HG02798 (cell line): ENCODE measurements around the gene MTHFSD.

Experiments
- ATAC-seq: cut with Tn5 transposase; IDR thresholded peaks from one replicate; pipeline ENCODE4 v1.9.1; 2021; ENCODE audit warnings: mild to moderate bottlenecking; ENCODE audit not compliant: unreplicated experiment, poor library complexity

MTHFSD gene

DNA sequence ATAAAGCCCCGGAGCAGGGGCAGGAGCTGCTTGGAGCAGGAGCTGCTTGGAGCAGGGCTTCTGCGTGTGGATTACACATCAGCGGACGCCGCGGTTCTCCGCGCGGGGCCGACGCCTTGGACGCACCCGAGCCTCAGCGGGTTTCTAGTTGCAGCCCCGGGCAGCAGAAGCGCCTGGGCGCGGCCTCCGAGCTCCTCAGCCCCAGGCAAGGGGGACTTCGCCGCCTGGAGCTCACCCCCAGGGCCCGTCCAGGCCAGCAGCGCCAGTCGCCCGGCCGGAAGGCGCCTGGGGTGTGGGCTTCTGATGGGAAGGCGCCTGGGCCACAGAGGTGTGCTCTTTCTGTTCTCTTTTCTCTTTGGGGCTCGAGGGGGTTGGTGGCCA is 38.4 kb downstream of the MTHFSD start:
- ATAC-seq = no peak

DNA sequence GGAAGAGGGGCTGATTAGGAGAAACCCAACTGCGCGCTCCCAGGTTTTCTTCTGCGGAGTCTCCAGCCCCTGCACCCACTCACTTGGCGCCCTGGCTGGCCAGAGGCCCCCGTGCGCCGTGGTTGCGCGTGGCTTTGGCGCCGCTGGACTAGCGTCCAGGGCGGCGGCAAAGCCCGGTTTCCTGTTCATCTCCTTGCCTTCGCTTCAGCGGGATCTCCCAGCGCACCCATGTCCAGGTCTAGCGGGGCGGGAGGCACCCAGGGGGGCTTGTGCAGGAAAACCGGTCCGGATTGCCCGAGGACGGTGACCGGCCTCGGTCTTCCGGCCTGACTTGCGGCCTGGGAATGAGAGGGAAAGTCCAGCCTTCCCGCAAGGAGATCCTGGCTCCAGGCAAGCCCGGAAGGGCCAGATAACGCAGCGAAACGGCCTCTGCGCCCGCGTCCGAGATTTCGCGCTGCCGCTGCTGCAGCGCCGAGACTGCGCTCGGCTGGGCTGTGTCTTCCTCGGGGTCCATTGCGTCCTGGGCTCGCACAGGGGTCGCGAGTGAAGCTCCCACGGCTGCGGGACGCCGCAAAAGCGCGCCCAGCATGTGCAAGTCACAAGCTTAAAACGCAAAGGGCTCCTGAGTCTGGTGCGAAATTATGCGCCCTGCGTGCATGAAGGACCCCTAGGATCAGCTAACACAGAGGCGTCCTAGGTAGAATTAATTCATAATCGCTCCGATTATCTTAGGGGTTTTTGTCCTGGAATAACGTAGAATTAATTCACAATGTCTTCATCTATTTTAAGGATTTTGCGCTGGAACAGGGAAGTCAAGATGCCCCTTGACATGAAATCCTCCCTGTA is 39.0 kb downstream of the MTHFSD start:
- ATAC-seq = no peak

- no peak for ATAC-seq
Observed at GRCh38 chr16:86515413-86515776, 39.6 kb downstream of the MTHFSD start.

DNA sequence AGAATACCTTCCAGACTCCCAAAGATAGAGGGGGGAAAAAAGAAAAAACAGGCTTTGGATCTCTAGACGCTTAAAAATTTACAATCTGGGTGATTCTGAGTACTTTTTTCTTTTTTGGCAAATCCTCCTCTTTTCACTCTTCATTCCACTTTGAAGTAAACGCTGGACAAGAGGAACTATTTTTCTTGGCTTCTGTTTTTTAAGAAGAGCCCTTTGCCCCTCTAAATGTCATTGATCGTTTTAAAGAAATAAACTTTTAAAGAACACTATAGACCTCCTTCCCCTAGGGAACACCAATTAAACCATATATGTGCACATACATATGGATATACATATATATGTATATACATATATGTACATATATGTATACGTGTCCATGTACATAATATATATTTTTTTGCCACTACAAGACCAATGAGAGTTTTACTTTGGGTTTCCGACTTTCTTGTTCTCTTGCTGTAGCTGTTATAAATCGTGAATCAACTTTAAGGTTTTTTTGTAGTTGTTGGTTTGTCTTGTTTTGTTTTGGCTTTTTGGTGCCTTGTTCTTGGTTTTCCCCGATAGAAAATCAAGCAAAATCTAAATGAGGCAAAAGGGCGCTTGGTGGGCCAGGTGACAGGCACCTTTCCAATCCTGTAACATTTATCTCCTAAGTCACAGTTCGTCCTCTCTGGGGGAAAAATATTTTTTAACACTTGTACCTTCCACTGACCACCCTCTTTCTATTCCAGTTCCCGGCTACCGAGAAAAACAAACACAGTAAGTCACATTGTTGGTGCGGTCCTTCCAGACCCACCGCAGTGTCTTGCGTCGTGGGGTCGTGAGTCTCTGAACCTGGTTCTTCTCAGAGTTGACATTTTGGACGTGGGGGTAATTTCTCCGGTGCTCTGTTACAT is 40.3 kb downstream of the MTHFSD start:
- ATAC-seq = no peak

GRCh38 chr16:86513471-86514277 is 41.4 kb downstream of the MTHFSD start:
- no peak for ATAC-seq

GRCh38 chr16:86512860-86513470 is 42.1 kb downstream of the MTHFSD start:
- ATAC-seq = no peak

- ATAC-seq = no peak
Observed at GRCh38 chr16:86512301-86512859, 42.7 kb downstream of the MTHFSD start.

GRCh38 chr16:86511317-86512161 is 43.5 kb downstream of the MTHFSD start:
- no peak for ATAC-seq

- no peak for ATAC-seq
Observed at GRCh38 chr16:86510465-86511261, 44.4 kb downstream of the MTHFSD start, which contains the start of gene FOXF1. FOXF1 (plus strand) TSS chr16:86510527; CDS start chr16:86510570, 43 bp downstream.

DNA sequence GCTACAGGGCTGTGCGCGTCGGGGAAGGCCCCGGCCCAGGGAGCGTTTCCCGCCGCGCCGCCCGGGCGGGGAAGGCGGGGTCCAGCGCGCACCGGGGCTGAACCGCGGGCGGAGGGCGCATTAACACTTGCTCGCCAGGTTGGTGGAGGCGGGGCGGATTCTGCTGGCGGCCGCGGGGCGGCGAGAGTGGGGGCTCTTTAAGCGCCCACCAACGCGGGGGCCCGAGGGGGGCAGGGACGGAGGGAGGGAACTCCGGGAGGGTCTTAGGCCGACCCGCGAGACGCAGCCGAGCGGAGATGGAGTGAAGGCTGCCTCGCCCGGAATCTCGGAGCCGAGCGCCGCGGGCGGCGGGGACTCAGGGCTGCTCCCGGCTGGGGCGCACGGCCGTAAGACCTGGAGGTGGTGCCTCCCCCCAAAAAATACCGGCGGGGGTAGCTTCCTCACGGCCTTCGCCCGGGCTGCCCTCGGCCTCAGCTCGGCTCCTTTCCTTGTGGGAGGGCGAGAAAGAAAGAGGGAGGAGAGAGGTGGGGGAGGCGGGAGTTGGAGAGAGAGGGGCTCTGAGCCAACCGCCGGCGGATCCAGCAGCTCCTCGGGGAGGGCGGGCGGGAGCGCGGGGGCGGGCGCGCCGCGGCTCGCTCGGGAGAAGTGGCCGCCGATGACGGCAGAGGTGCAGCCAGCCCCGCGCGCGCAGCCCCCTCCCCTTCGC is 45.1 kb downstream of the MTHFSD start:
- no peak for ATAC-seq

DNA sequence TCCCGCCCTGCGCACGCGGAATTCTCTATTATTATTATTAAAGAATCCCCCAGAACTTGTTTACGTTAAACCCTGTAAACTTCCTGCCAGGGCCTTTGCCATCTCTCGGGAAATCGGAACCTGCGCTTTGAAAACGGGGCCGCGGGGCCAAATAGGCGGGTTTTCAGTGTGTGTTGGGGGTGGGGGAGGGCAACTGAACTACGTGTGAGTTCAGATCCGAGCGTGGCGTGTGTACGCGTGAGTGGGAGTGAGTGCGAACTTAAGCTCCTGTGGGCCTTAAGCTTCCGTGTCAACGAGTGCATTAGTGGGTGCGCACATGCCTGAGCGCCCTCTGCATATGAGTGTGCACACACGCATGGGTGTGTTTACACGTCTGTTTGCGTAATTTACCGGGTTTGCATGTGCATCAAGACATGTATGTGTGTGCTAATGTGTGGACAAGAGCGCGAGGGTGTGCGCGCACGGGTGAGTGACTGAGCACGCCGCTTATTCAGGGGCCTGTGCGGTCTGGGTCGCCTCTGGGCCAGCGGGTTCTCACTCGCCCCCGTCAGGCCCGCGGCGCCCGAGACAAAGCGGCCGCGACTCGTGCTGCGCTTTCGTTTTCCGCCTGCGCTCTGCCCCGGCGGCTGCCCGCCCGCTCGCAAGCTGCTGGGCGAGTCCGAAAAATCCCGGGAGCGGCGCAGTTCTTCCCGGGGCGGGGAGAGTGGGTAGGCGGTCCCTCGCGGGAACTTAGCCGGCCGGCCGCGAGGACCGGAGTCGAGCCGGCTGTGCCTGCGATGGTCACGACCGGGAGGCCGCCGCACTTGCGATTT is 45.9 kb downstream of the MTHFSD start:
- ATAC-seq = no peak

GRCh38 chr16:86508028-86508946 is 46.7 kb downstream of the MTHFSD start:
- ATAC-seq = no peak

- no peak for ATAC-seq
Observed at GRCh38 chr16:86507173-86508027, 47.6 kb downstream of the MTHFSD start.

DNA sequence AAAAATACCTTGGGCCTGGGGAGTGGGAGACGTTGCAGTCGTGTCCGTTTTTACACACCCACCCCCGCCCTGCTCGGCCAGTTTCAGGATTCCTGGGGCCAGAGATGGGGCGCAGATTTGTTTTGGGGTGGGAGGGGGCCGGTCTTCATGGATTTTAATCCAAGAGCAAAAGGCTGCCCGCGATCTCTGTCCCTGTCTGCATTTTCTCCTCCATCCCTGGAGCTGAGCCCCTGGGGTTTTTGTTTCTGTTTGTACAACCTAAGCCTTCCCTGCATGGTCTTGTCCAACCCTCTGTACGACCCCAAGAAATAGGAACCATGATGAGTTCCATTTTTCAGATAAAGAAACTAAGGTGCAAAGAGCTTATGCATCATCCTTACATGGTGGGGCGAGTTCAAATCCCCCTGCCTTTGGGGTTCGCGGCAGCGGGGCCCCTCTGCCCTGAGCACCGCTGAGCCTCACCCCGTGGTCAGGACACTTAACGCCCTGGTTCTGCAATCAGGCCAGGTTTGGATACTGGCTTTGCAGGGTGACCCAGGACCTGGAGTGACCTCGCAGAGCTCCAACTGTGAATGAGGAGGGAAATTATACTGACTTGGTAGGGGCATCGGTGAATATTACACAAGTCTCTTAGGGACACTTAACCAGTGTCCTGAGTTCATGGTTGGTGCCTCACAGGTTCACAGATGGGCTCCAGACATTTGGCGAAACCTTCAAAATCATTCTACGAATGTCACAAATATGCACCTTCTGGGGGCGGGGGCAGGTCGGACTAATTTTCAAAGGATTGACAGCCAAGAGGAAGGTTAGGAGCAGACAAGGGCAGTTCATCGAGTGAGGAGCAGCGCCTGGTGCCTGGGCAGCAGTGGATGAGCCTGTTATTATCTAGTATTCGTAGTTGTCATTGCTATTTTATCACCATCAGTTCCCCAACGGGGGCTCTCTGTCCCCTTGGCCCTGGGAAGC is 48.9 kb downstream of the MTHFSD start:
- no peak for ATAC-seq
